Kidney (tissue), 14 donors: Measurements from ENCODE around the gene COL9A2. TPM values are rescaled to one million over a fixed set of nuclear protein-coding genes. Genes with fewer than 3 reads are reported as not detected.

Source experiments
- DNase-seq, 5 donors: peaks; one replicate each; pipeline ENCODE4 v3.0.0-alpha.2; 2013 to 2020
- FAIRE-seq: peaks from 2 replicates; lab custom pipeline; 2012; peaks lifted over from hg19 to GRCh38; lab: Jason Lieb, UNC
- H3K27ac ChIP-seq, 2 donors: one replicate each; pipeline ENCODE4 v1.7.0; 2013; ENCODE audit warnings: low read depth in 2 of 2, low read length in 2 of 2, inconsistent platforms in 1 of 2
- H3K27me3 ChIP-seq: one replicate; pipeline ENCODE4 v1.7.1; 2013; ENCODE audit warnings: low read length, inconsistent platforms; ENCODE audit not compliant: control insufficient read depth, insufficient read depth
- H3K36me3 ChIP-seq, 3 donors: one replicate each; pipeline versions ENCODE4 v1.7.0 to v1.7.1; 2013; ENCODE audit warnings: low read length in 3 of 3, control low read depth in 1 of 3, inconsistent platforms in 1 of 3; ENCODE audit not compliant: insufficient read depth in 3 of 3, control insufficient read depth in 2 of 3
- H3K4me1 ChIP-seq, 3 donors: one replicate each; pipeline versions ENCODE4 v1.7.0 to v1.7.1; 2013; ENCODE audit warnings: low read length in 3 of 3, inconsistent platforms in 1 of 3, low read depth in 1 of 3; ENCODE audit not compliant: control insufficient read depth in 2 of 3, insufficient read depth in 2 of 3
- H3K4me3 ChIP-seq, 3 donors: one replicate each; pipeline versions ENCODE4 v1.7.0 to v1.8.1; 2013; ENCODE audit warnings: low read length in 3 of 3, control low read depth in 1 of 3, inconsistent platforms in 1 of 3
- H3K9ac ChIP-seq, 3 donors: one replicate each; pipeline versions ENCODE4 v1.7.0 to v1.7.1; 2013; ENCODE audit warnings: low read length in 3 of 3, control low read depth in 1 of 3, inconsistent platforms in 1 of 3
- H3K9me3 ChIP-seq, 3 donors: one replicate each; pipeline versions ENCODE4 v1.7.0 to v1.7.1; 2013; ENCODE audit warnings: low read length in 3 of 3, control low read depth in 1 of 3, inconsistent platforms in 1 of 3; ENCODE audit not compliant: control insufficient read depth in 2 of 3, insufficient read depth in 1 of 3
- intact Hi-C: fragments of 100-400 bp; cut with DNase I; formaldehyde crosslinking; loops from one replicate; pipeline ENCODE4 v1.11.1; 2022
- polyA plus RNA-seq: library from polyadenylated mRNA; stranded (reverse); fragments of 350-450 nt; fragmentation: Illumina TruSeq; extraction: RNeasy Lipid Tissue Mini Kit (QIAGEN cat#74804); gene quantifications from one replicate; pipeline ENCODE4 v1.2.3, GENCODE V29; 2014; ENCODE audit warnings: low read depth, low replicate concordance; ENCODE audit not compliant: insufficient read depth
- total RNA-seq: library from RNA; stranded (reverse); fragmentation: NEBNext Ultra II Directional; extraction: Animal tissue kit (Norgen Biotek cat#: 25700); gene quantifications from one replicate; pipeline ENCODE4 v1.2.1, GENCODE V29; 2021
- TF ChIP-seq, protein P1 (sequence below): IDR thresholded peaks from 3 replicates; pipeline ENCODE4 v1.5.1; 2012; ENCODE audit warnings: mild to moderate bottlenecking, moderate library complexity, borderline replicate concordance; ENCODE audit not compliant: insufficient read depth; ENCODE audit errors: extremely low read depth
- donor health status: control.
- donor health status: control.
- donor health status: control.
- donor health status: control.
- donor health status: control.
- donor health status: DM: yes; HTN: yes; CAD: no.
- donor health status: Normal renal cell carcinoma (clear cell type).

Gene COL9A2
- total and polyA plus RNA-seq, 2 donors from 2014 or later = 13.8 to 16.6 TPM

GRCh38 chr1:40257688-40258444 is 59.2 kb downstream of the COL9A2 start, which contains the start of gene ZMPSTE24:
Gene ZMPSTE24 (plus strand): TSS chr1:40258236. CDS start chr1:40258272, 36 bp downstream.
- peaks cover 0 to 6% (median 4%) of the 10 kb centered on the region in 3 donors for H3K4me1 ChIP-seq
- intact Hi-C loops = no loop called here

GRCh38 chr1:40257313-40257687 is 59.8 kb downstream of the COL9A2 start:
- H3K27ac ChIP-seq = peak overlapping the region; percentile 97 to 98
- peak overlapping the region; percentile 97 for H3K4me3 ChIP-seq
- no peak for DNase-seq
- H3K27me3 ChIP-seq = no peaks in the 10 kb centered on the region
- H3K36me3 ChIP-seq = peaks cover 0 to 8% (median 0%) of the 10 kb centered on the region in 3 donors
- intact Hi-C loops = no loop called here
- H3K9ac ChIP-seq = peak overlapping the region; percentile 85 to 99 (median 92)
- peaks cover 0 to 6% (median 3%) of the 10 kb centered on the region in 3 donors for H3K4me1 ChIP-seq
- no peaks in the 10 kb centered on the region for H3K9me3 ChIP-seq
- TF ChIP-seq, protein P1, sequence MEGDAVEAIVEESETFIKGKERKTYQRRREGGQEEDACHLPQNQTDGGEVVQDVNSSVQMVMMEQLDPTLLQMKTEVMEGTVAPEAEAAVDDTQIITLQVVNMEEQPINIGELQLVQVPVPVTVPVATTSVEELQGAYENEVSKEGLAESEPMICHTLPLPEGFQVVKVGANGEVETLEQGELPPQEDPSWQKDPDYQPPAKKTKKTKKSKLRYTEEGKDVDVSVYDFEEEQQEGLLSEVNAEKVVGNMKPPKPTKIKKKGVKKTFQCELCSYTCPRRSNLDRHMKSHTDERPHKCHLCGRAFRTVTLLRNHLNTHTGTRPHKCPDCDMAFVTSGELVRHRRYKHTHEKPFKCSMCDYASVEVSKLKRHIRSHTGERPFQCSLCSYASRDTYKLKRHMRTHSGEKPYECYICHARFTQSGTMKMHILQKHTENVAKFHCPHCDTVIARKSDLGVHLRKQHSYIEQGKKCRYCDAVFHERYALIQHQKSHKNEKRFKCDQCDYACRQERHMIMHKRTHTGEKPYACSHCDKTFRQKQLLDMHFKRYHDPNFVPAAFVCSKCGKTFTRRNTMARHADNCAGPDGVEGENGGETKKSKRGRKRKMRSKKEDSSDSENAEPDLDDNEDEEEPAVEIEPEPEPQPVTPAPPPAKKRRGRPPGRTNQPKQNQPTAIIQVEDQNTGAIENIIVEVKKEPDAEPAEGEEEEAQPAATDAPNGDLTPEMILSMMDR = no peak
- FAIRE-seq = no peak

More at GRCh38 chr1:40257688-40258444, 59.2 kb downstream of the COL9A2 start, which contains the start of gene ZMPSTE24:
- TF ChIP-seq, protein P1 = no peak
- Histone ChIP-seq H3K4me3 (peak within 1 kb of the TSS; percentile 97), H3K27ac (peak within 1 kb of the TSS; percentile 97 to 98), H3K36me3 (peaks cover 0 to 8% (median 4%) of the 10 kb centered on the region in 3 donors), H3K9me3 (no peaks in the 10 kb centered on the region), H3K27me3 (no peaks in the 10 kb centered on the region), H3K9ac (peak within 1 kb of the TSS; percentile 85 to 99 (median 92))
- DNase-seq = peak; percentile 98 to 99 (median 98)
- FAIRE-seq = no peak

GRCh38 chr1:40256401-40257084 is 60.5 kb downstream of the COL9A2 start:
- peak overlapping the region in 2 of 3 donors; percentile 92 to 99 for H3K9ac ChIP-seq
- FAIRE-seq = no peak

More at GRCh38 chr1:40256401-40257084, 60.5 kb downstream of the COL9A2 start:
- Histone ChIP-seq H3K36me3 (peaks cover 0 to 8% (median 0%) of the 10 kb centered on the region in 3 donors), H3K27ac (no peak overlapping the region), H3K4me1 (peaks cover 0 to 6% (median 3%) of the 10 kb centered on the region in 3 donors), H3K27me3 (no peaks in the 10 kb centered on the region), H3K4me3 (peak overlapping the region; percentile 97), H3K9me3 (no peaks in the 10 kb centered on the region)
- DNase-seq = peak in 2 of 5 donors; percentile 5 to 6
- intact Hi-C loops = no loop called here
- TF ChIP-seq, protein P1 = no peak
